ENCODE measurements around the gene FGF9.

- TF ChIP-seq CTCF (IDR thresholded peaks at IDR 0.05; ENCODE audit: insufficient read depth, low read length) (no peak), POLR2AphosphoS5 (IDR thresholded peaks at IDR 0.05; ENCODE audit: low read depth) (no peak), REST (IDR thresholded peaks at IDR 0.05; ENCODE audit: insufficient replicate concordance, low read depth) (no peak), GABPA (IDR thresholded peaks at IDR 0.05; ENCODE audit: low read depth) (no peak), SPI1 (IDR thresholded peaks at IDR 0.05; ENCODE audit: borderline replicate concordance, low read depth) (no peak)
Measured at GRCh38 chr13:21657538-21657937, 13.3 kb upstream of the FGF9 start.

Data from HL-60 (cell line).